Keratinocyte (primary cell): Measurements from ENCODE around the gene BTF3L4.

Experiments used
- CTCF ChIP-seq, 3 experiments: IDR thresholded peaks in 1 of 3; conservative IDR thresholded peaks in 1 of 3; optimal IDR thresholded peaks in 1 of 3; 2 replicates in 2 of 3; 3 replicates in 1 of 3; pipeline versions ENCODE3 to v1.5.1; 2011; ENCODE audit warnings: low read length in 3 of 3, mild to moderate bottlenecking in 3 of 3, moderate library complexity in 2 of 3, control low read depth in 1 of 3, inconsistent platforms in 1 of 3; ENCODE audit not compliant: insufficient read depth in 2 of 3; ENCODE audit errors: extremely low read depth in 1 of 3
- EZH2 ChIP-seq: IDR thresholded peaks from one replicate; pipeline ENCODE4 v1.6.1; 2012; ENCODE audit warnings: inconsistent platforms, mild to moderate bottlenecking, low read length, moderate library complexity

DNA sequence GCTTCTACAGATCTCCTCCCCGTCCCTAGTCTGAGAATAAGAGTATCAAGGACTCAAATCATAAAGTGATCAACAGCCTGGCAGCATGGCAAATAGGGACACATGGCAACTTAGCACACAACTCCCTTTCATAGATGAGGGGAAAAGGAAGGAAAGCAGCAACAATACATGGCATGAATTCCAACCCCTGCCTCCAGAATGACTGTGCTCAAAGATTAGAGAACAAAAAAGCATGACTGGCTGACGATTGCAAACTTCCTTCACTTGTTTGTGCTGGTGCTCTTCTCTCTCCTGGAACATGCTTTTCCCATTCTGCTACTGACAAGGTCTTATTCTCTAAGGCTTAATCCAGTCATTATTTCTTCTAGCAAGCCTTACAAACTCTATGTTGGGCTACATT lies 34.0 kb upstream of the BTF3L4 start:
- no peak for TF ChIP-seq CTCF (optimal IDR thresholded peaks at IDR 0.05 in 1 of 3, IDR thresholded peaks at IDR 0.05 in 1 of 3, conservative IDR thresholded peaks at IDR 0.05 in 1 of 3; ENCODE audit: extremely low read depth in 1 of 3, insufficient read depth in 2 of 3, low read length in 3 of 3)
- TF ChIP-seq EZH2, result no peak
